Liver (tissue), 9 donors: ENCODE measurements around the gene RAB5IF. TPM values are rescaled to one million over a fixed set of nuclear protein-coding genes. Genes with fewer than 3 reads are reported as not detected.

Experiments
- DNase-seq: peaks from one replicate; pipeline ENCODE4 v3.0.0-alpha.2; 2017; ENCODE audit warnings: low spot score
- H3K27ac ChIP-seq, 2 donors: one replicate each; pipeline ENCODE4 v1.7.0; 2013; ENCODE audit warnings: inconsistent platforms in 2 of 2, low read length in 2 of 2, control low read depth in 1 of 2, low read depth in 1 of 2, mild to moderate bottlenecking in 1 of 2
- H3K27me3 ChIP-seq, 4 donors: one replicate each; pipeline versions ENCODE4 v1.6.1 to v1.7.0; 2013; ENCODE audit warnings: low read length in 3 of 4, inconsistent platforms in 1 of 4, mild to moderate bottlenecking in 1 of 4, moderate library complexity in 1 of 4; ENCODE audit not compliant: control insufficient read depth in 4 of 4, insufficient read depth in 4 of 4
- H3K36me3 ChIP-seq, 4 donors: one replicate each; pipeline versions ENCODE4 v1.6.1 to v1.7.0; 2013; ENCODE audit warnings: low read length in 3 of 4, mild to moderate bottlenecking in 3 of 4, low read depth in 1 of 4, moderate library complexity in 1 of 4; ENCODE audit not compliant: control insufficient read depth in 4 of 4, insufficient read depth in 3 of 4
- H3K4me1 ChIP-seq, 4 donors: one replicate each; pipeline versions ENCODE4 v1.6.1 to v1.7.0; 2013; ENCODE audit warnings: low read length in 3 of 4, mild to moderate bottlenecking in 3 of 4, moderate library complexity in 1 of 4; ENCODE audit not compliant: control insufficient read depth in 4 of 4, insufficient read depth in 4 of 4
- H3K4me3 ChIP-seq, 3 donors: one replicate each; pipeline versions ENCODE4 v1.6.1 to v1.7.0; 2013; ENCODE audit warnings: low read length in 3 of 3, control low read depth in 1 of 3, low read depth in 1 of 3, mild to moderate bottlenecking in 1 of 3
- H3K9ac ChIP-seq, 2 donors: one replicate each; pipeline ENCODE4 v1.7.0; 2013; ENCODE audit warnings: low read length in 2 of 2, mild to moderate bottlenecking in 2 of 2, moderate library complexity in 2 of 2, control low read depth in 1 of 2, low read depth in 1 of 2
- H3K9me3 ChIP-seq, 4 donors: one replicate each; pipeline versions ENCODE4 v1.6.1 to v1.7.0; 2013; ENCODE audit warnings: low read length in 3 of 4; ENCODE audit not compliant: control insufficient read depth in 4 of 4
- EGR1 ChIP-seq, 2 donors: IDR thresholded peaks; 2 replicates each; pipeline ENCODE4 v1.6.1; 2016 to 2018; ENCODE audit warnings: antibody characterized with exemption in 2 of 2, low read depth in 2 of 2
- FOXA1 ChIP-seq: IDR thresholded peaks from 2 replicates; pipeline ENCODE4 v1.6.1; 2016; ENCODE audit warnings: antibody characterized with exemption
- FOXA2 ChIP-seq: IDR thresholded peaks from 2 replicates; pipeline ENCODE4 v1.6.1; 2016; ENCODE audit warnings: antibody characterized with exemption
- GABPA ChIP-seq, 2 donors: IDR thresholded peaks in 1 of 2; conservative IDR thresholded peaks in 1 of 2; 2 replicates each; pipeline ENCODE4 v1.6.1; 2016; ENCODE audit warnings: antibody characterized with exemption in 2 of 2, mild to moderate bottlenecking in 1 of 2, moderate library complexity in 1 of 2
- HNF4A ChIP-seq, 2 donors: conservative IDR thresholded peaks; 2 replicates each; pipeline ENCODE4 v1.6.1; 2016; ENCODE audit warnings: antibody characterized with exemption in 2 of 2, mild to moderate bottlenecking in 2 of 2
- JUND ChIP-seq, 2 donors: IDR thresholded peaks; 2 replicates each; pipeline ENCODE4 v1.6.1; 2016; ENCODE audit warnings: antibody characterized with exemption in 2 of 2
- RAD21 ChIP-seq, 2 donors: IDR thresholded peaks; 2 replicates each; pipeline ENCODE4 v1.6.1; 2016; ENCODE audit warnings: antibody characterized with exemption in 2 of 2, mild to moderate bottlenecking in 2 of 2
- REST ChIP-seq: IDR thresholded peaks from 2 replicates; pipeline ENCODE4 v1.6.1; 2016; ENCODE audit warnings: antibody characterized with exemption, mild to moderate bottlenecking
- RXRA ChIP-seq, 2 donors: IDR thresholded peaks; 2 replicates each; pipeline ENCODE4 v1.6.1; 2017 to 2018; ENCODE audit warnings: antibody characterized with exemption in 2 of 2, mild to moderate bottlenecking in 1 of 2
- SP1 ChIP-seq: IDR thresholded peaks from 2 replicates; pipeline ENCODE4 v1.6.1; 2018; ENCODE audit warnings: antibody characterized with exemption, mild to moderate bottlenecking
- TAF1 ChIP-seq: conservative IDR thresholded peaks from 2 replicates; pipeline ENCODE4 v1.6.1; 2016; ENCODE audit warnings: antibody characterized with exemption, mild to moderate bottlenecking
- YY1 ChIP-seq: IDR thresholded peaks from 2 replicates; pipeline ENCODE4 v1.6.1; 2016; ENCODE audit warnings: antibody characterized with exemption, mild to moderate bottlenecking
- WGBS: extraction: QIAGEN DNeasy Blood & Tissue Kit; methylation state at CpG from one replicate; pipeline ENCODE4 v1.1.7; 2013; 5-methylcytosine and 5-hydroxymethylcytosine counted together
- polyA plus RNA-seq, 2 donors: library from polyadenylated mRNA; stranded (reverse) in 1 of 2; unstranded in 1 of 2; fragments of 200-250 nt in 1 of 2; fragments of >200 nt in 1 of 2; fragmentation: Nextera tagmentation in 1 of 2; extraction: Ambion mirVana in 1 of 2; gene quantifications; one replicate each; pipeline versions ENCODE4 v1.2.1 to v1.2.3, GENCODE V29; 2013 to 2015
- total RNA-seq, 2 donors: library from RNA; depleted of rRNA; stranded (reverse); fragments of >200 nt; gene quantifications; one replicate each; pipeline ENCODE4 v1.2.3, GENCODE V29; 2014
- TF ChIP-seq, protein P1 (sequence below): IDR thresholded peaks from 2 replicates; pipeline ENCODE4 v1.6.1; 2016; ENCODE audit warnings: antibody characterized with exemption
- TF ChIP-seq, protein P2 (sequence below): fragments of 150-350 bp; IDR thresholded peaks from 2 replicates; pipeline ENCODE4 v1.5.1; 2017; ENCODE audit warnings: improper control_type of control experiment, low read depth, low read length; ENCODE audit not compliant: missing input control
- TF ChIP-seq, protein P3 (sequence below): IDR thresholded peaks from 2 replicates; pipeline ENCODE4 v1.6.1; 2016; ENCODE audit warnings: antibody characterized with exemption
- TF ChIP-seq, protein P4 (sequence below): IDR thresholded peaks from 2 replicates; pipeline ENCODE4 v1.6.1; 2016; ENCODE audit warnings: antibody characterized with exemption
- donor health status: healthy.
- donor health status: healthy.
- donor health status: healthy.
- donor health status: healthy.
- donor health status: healthy.

The RAB5IF gene
- total and polyA plus RNA-seq, 4 donors: 58.9 to 170 (median 125) TPM

DNA sequence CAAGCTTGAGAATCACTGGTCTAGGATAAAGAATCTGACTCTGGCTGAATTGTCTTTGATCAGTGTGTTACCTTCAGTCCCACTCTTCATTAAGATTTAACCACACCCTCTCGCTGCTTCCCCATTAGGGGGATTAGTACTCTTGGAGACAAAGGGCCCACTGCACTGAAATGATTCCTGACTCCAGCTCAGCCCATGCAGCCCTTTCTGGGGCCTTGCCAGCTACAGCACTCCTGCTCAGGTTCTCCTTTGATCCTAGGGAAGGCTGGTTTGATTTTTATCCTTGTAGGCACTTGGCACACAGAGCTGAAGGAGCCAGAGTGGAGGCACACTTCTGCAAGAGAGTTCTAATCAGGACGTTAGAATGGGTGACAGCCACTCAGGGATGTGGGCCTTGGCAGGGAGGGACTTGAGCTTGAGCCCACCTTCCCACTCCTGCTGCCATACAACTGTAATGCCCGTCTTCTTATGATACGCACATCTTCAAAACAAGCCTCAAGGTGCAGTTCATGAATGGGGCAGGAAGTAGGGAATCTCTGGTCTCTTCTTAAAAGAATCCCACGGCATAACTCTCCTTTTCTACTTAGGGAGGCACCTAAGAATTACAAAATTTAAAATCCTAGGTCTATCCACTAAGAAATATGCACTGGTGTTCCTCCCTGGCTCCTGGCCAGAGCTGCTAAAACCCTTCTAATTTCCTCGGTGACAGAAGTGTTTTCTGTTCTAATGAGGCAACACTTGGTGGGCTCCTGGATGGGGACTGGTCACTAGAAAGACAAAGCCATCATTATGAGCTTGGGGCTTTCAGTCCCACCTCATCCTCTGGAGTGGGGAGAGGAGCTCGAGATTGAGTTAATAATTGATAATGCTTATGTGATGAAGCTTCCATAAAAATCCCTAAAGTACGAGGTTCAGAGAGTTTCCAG is 41.9 kb downstream of the RAB5IF start:
- 75% methylated on average over 8 of the region's 8 CpGs for WGBS
- no peak for DNase-seq
- peaks cover 0 to 2% (median under 1%) of the 10 kb centered on the region in 4 donors for H3K36me3 ChIP-seq
- no peaks in the 10 kb centered on the region for H3K9me3 ChIP-seq
- H3K27ac ChIP-seq: no peak overlapping the region
- no peak overlapping the region for H3K4me3 ChIP-seq
- H3K27me3 ChIP-seq: no peaks in the 10 kb centered on the region
- TF ChIP-seq, protein P1, sequence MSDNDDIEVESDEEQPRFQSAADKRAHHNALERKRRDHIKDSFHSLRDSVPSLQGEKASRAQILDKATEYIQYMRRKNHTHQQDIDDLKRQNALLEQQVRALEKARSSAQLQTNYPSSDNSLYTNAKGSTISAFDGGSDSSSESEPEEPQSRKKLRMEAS: no peak
- TF ChIP-seq REST (no peak), RXRA (IDR thresholded peaks at IDR 0.05) (no peak), SP1 (no peak), RAD21 (IDR thresholded peaks at IDR 0.05) (no peak), HNF4A (conservative IDR thresholded peaks at IDR 0.05) (no peak), YY1 (no peak), FOXA2 (no peak), EGR1 (IDR thresholded peaks at IDR 0.05; ENCODE audit: low read depth in 2 of 2) (no peak), TAF1 (no peak), JUND (IDR thresholded peaks at IDR 0.05) (no peak), GABPA (IDR thresholded peaks at IDR 0.05 in 1 of 2, conservative IDR thresholded peaks at IDR 0.05 in 1 of 2) (no peak), FOXA1 (no peak)
- TF ChIP-seq, protein P2, sequence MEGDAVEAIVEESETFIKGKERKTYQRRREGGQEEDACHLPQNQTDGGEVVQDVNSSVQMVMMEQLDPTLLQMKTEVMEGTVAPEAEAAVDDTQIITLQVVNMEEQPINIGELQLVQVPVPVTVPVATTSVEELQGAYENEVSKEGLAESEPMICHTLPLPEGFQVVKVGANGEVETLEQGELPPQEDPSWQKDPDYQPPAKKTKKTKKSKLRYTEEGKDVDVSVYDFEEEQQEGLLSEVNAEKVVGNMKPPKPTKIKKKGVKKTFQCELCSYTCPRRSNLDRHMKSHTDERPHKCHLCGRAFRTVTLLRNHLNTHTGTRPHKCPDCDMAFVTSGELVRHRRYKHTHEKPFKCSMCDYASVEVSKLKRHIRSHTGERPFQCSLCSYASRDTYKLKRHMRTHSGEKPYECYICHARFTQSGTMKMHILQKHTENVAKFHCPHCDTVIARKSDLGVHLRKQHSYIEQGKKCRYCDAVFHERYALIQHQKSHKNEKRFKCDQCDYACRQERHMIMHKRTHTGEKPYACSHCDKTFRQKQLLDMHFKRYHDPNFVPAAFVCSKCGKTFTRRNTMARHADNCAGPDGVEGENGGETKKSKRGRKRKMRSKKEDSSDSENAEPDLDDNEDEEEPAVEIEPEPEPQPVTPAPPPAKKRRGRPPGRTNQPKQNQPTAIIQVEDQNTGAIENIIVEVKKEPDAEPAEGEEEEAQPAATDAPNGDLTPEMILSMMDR: no peak
- TF ChIP-seq, protein P3, sequence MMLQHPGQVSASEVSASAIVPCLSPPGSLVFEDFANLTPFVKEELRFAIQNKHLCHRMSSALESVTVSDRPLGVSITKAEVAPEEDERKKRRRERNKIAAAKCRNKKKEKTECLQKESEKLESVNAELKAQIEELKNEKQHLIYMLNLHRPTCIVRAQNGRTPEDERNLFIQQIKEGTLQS: no peak
- TF ChIP-seq, protein P4, sequence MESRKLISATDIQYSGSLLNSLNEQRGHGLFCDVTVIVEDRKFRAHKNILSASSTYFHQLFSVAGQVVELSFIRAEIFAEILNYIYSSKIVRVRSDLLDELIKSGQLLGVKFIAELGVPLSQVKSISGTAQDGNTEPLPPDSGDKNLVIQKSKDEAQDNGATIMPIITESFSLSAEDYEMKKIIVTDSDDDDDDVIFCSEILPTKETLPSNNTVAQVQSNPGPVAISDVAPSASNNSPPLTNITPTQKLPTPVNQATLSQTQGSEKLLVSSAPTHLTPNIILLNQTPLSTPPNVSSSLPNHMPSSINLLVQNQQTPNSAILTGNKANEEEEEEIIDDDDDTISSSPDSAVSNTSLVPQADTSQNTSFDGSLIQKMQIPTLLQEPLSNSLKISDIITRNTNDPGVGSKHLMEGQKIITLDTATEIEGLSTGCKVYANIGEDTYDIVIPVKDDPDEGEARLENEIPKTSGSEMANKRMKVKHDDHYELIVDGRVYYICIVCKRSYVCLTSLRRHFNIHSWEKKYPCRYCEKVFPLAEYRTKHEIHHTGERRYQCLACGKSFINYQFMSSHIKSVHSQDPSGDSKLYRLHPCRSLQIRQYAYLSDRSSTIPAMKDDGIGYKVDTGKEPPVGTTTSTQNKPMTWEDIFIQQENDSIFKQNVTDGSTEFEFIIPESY: no peak
- H3K9ac ChIP-seq: no peak overlapping the region
- no peaks in the 10 kb centered on the region for H3K4me1 ChIP-seq
